HepG2 (cell line): Measurements from ENCODE around the gene ZER1. TPM values are rescaled to one million over a fixed set of nuclear protein-coding genes. Genes with fewer than 3 reads are reported as not detected.

Experiments used
- BRCA1 ChIP-seq: sonication (generic); formaldehyde crosslinking; IDR thresholded peaks from 2 replicates; pipeline ENCODE4 v1.4.0; 2020; ENCODE audit warnings: missing genetic modification reagents
- FLYWCH1 ChIP-seq: sonication (generic); formaldehyde crosslinking; IDR thresholded peaks from 2 replicates; pipeline ENCODE4 v1.8.1; 2023; ENCODE audit warnings: mild to moderate bottlenecking, missing genetic modification reagents
- FOXK1 ChIP-seq: sonication (generic); formaldehyde crosslinking; IDR thresholded peaks from 2 replicates; pipeline ENCODE4 v1.4.0; 2020; ENCODE audit warnings: low read depth, missing genetic modification reagents, borderline replicate concordance
- FOXM1 ChIP-seq: sonication (generic); formaldehyde crosslinking; IDR thresholded peaks from 2 replicates; pipeline ENCODE4 v1.5.0; 2020; ENCODE audit warnings: missing genetic modification reagents
- GABPA ChIP-seq, 2 experiments: IDR thresholded peaks; 2 replicates each; pipeline ENCODE4 v1.6.1; 2011 to 2016; ENCODE audit warnings: low read depth in 2 of 2, low read length in 1 of 2, missing biosample characterization in 1 of 2, missing genetic modification characterization in 1 of 2
- GTF2F1 ChIP-seq: fragments of 150-350 bp; IDR thresholded peaks from 2 replicates; pipeline ENCODE4 v1.6.1; 2014; ENCODE audit warnings: low read length
- HOMEZ ChIP-seq: IDR thresholded peaks from 2 replicates; pipeline ENCODE4 v1.6.1; 2016; ENCODE audit warnings: low read depth
- MED8 ChIP-seq: sonication (generic); formaldehyde crosslinking; IDR thresholded peaks from 2 replicates; pipeline ENCODE4 v1.8.1; 2023; ENCODE audit warnings: mild to moderate bottlenecking, missing genetic modification reagents; ENCODE audit not compliant: insufficient replicate concordance
- PCBP1 ChIP-seq: fragments of 200-400 bp; formaldehyde crosslinking; IDR thresholded peaks from 2 replicates; pipeline ENCODE4 v1.6.1; 2017; ENCODE audit warnings: mild to moderate bottlenecking, low read depth, low read length, borderline replicate concordance
- PLSCR1 ChIP-seq: sonication (generic); formaldehyde crosslinking; IDR thresholded peaks from 2 replicates; pipeline ENCODE4 v1.5.0; 2020; ENCODE audit warnings: missing genetic modification reagents, mild to moderate bottlenecking, borderline replicate concordance
- SAP130 ChIP-seq: IDR thresholded peaks from 2 replicates; pipeline ENCODE4 v1.6.1; 2016; ENCODE audit warnings: low read depth
- SCMH1 ChIP-seq: sonication (generic); formaldehyde crosslinking; IDR thresholded peaks from 2 replicates; pipeline ENCODE4 v1.9.0; 2021; ENCODE audit warnings: missing genetic modification reagents, mild to moderate bottlenecking, borderline replicate concordance
- SKI ChIP-seq: fragments of 450-650 bp; IDR thresholded peaks from one replicate; pipeline ENCODE4 v1.6.1; 2018; ENCODE audit warnings: mild to moderate bottlenecking; ENCODE audit not compliant: partially characterized antibody
- TBL1XR1 ChIP-seq: fragments of 150-350 bp; IDR thresholded peaks from 2 replicates; pipeline ENCODE4 v1.6.1; 2014; ENCODE audit warnings: borderline replicate concordance, low read length; ENCODE audit not compliant: partially characterized antibody
- TBX3 ChIP-seq: fragments of 450-650 bp; IDR thresholded peaks from 2 replicates; pipeline ENCODE4 v1.6.1; 2017; ENCODE audit warnings: antibody characterized with exemption, mild to moderate bottlenecking, inconsistent platforms, borderline replicate concordance
- TMF1 ChIP-seq: sonication (generic); formaldehyde crosslinking; IDR thresholded peaks from 2 replicates; pipeline ENCODE4 v1.8.1; 2022; ENCODE audit warnings: low read depth, missing genetic modification reagents
- ZBTB7A ChIP-seq: sonication (generic); formaldehyde crosslinking; IDR thresholded peaks from 2 replicates; pipeline ENCODE4 v1.8.0; 2022; ENCODE audit warnings: mild to moderate bottlenecking, missing genetic modification reagents
- ZNF17 ChIP-seq: sonication (generic); formaldehyde crosslinking; IDR thresholded peaks from 2 replicates; pipeline ENCODE4 v1.5.0; 2020; ENCODE audit warnings: mild to moderate bottlenecking, missing genetic modification reagents
- ZNF607 ChIP-seq: sonication (generic); formaldehyde crosslinking; IDR thresholded peaks from 2 replicates; pipeline ENCODE4 v1.5.1; 2020; ENCODE audit warnings: missing genetic modification reagents, mild to moderate bottlenecking, borderline replicate concordance
- ZNF737 ChIP-seq: sonication (generic); formaldehyde crosslinking; IDR thresholded peaks from 2 replicates; pipeline ENCODE4 v1.5.0; 2020; ENCODE audit warnings: missing genetic modification reagents, mild to moderate bottlenecking, borderline replicate concordance
- polyA plus RNA-seq, 8 experiments: library from polyadenylated mRNA; depleted of rRNA in 3 of 8; stranded (reverse) in 7 of 8; unstranded in 1 of 8; fragments of >200 nt; fragmentation: Illumina TruSeq in 4 of 8; extraction: Trizol in 4 of 8; gene quantifications; 2 replicates each; pipeline versions ENCODE4 v1.2.1 to v1.2.3, GENCODE V29; 2011 to 2016; ENCODE audit warnings: low read depth in 4 of 8, missing spikeins in 1 of 8, mixed read lengths in 1 of 8; ENCODE audit not compliant: insufficient read depth in 1 of 8
- total RNA-seq, 5 experiments: library from RNA; depleted of rRNA; stranded (reverse); fragments of >200 nt; fragmentation: Illumina TruSeq; extraction: Trizol; gene quantifications; 2 replicates each; pipeline ENCODE4 v1.2.3, GENCODE V29; 2016; ENCODE audit warnings: low read depth in 1 of 5
- TF ChIP-seq, protein P1 (sequence below): sonication (generic); formaldehyde crosslinking; IDR thresholded peaks from 2 replicates; pipeline ENCODE4 v1.5.1; 2020; ENCODE audit warnings: mild to moderate bottlenecking, missing genetic modification reagents, moderate library complexity
- TF ChIP-seq, protein P2 (sequence below): sonication (generic); formaldehyde crosslinking; IDR thresholded peaks from 2 replicates; pipeline ENCODE4 v1.4.0; 2020; ENCODE audit warnings: missing genetic modification reagents
- TF ChIP-seq, protein P3 (sequence below): sonication (generic); formaldehyde crosslinking; conservative IDR thresholded peaks from 2 replicates; pipeline ENCODE4 v1.8.0; 2022; ENCODE audit warnings: mild to moderate bottlenecking, moderate library complexity, missing genetic modification reagents

The ZER1 gene
- total and polyA plus RNA-seq, 2 of the 13 experiments (the other 11 are each of a cell fraction or from before 2014, with no cell fraction given): 7.7 to 40.0 TPM

DNA sequence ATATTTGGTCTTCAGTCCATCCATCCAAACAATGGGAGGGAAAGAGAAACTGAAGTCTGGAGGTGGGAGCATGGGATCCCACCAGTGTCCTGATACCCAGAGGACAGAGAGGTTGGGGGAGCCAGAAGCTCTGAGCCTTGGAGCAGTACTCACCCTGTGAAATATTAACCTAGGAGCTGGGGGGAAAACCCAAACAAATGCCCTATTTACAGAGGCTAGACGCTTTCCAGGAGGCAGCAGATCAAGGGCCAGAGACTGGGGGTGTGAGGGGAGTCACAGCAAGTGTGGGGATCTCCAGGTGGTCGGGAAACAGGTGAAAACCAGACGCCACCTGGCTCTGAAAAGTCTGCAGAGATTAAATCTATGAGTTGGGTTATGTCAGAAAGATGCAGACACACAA is 6.2 kb downstream of the ZER1 start (continued):
- no peak for TF ChIP-seq TBX3
- no peak for TF ChIP-seq PCBP1
- TF ChIP-seq, protein P1, sequence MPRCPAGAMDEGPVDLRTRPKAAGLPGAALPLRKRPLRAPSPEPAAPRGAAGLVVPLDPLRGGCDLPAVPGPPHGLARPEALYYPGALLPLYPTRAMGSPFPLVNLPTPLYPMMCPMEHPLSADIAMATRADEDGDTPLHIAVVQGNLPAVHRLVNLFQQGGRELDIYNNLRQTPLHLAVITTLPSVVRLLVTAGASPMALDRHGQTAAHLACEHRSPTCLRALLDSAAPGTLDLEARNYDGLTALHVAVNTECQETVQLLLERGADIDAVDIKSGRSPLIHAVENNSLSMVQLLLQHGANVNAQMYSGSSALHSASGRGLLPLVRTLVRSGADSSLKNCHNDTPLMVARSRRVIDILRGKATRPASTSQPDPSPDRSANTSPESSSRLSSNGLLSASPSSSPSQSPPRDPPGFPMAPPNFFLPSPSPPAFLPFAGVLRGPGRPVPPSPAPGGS: peak; percentile 45; the same call in 1 of the 2 replicates
- TF ChIP-seq FOXM1 (CRISPR knock-in tag): no peak
- no peak for TF ChIP-seq ZNF737 (CRISPR knock-in tag)
- no peak for TF ChIP-seq SCMH1 (CRISPR knock-in tag)
- TF ChIP-seq, protein P2, sequence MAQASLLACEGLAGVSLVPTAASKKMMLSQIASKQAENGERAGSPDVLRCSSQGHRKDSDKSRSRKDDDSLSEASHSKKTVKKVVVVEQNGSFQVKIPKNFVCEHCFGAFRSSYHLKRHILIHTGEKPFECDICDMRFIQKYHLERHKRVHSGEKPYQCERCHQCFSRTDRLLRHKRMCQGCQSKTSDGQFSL (CRISPR knock-in tag): peak; percentile 25; the same call in 1 of the 2 replicates
- no peak for TF ChIP-seq HOMEZ
- no peak for TF ChIP-seq TMF1 (CRISPR knock-in tag)
- no peak for TF ChIP-seq ZBTB7A (CRISPR knock-in tag)
- no peak for TF ChIP-seq BRCA1 (CRISPR knock-in tag)
- no peak for TF ChIP-seq GABPA (IDR thresholded peaks at IDR 0.05; ENCODE audit: low read depth, low read length)
- 0 out of 2 replicates have a peak, but pooled peaks have one; percentile 18 for TF ChIP-seq GABPA (CRISPR knock-in tag; IDR thresholded peaks at IDR 0.05; ENCODE audit: low read depth)
- no peak for TF ChIP-seq PLSCR1
- no peak for TF ChIP-seq FLYWCH1
- TF ChIP-seq MED8: no peak
- TF ChIP-seq ZNF607: no peak
- peak; percentile 50; the same call in 1 of the 2 replicates for TF ChIP-seq SAP130
- TF ChIP-seq, protein P3, sequence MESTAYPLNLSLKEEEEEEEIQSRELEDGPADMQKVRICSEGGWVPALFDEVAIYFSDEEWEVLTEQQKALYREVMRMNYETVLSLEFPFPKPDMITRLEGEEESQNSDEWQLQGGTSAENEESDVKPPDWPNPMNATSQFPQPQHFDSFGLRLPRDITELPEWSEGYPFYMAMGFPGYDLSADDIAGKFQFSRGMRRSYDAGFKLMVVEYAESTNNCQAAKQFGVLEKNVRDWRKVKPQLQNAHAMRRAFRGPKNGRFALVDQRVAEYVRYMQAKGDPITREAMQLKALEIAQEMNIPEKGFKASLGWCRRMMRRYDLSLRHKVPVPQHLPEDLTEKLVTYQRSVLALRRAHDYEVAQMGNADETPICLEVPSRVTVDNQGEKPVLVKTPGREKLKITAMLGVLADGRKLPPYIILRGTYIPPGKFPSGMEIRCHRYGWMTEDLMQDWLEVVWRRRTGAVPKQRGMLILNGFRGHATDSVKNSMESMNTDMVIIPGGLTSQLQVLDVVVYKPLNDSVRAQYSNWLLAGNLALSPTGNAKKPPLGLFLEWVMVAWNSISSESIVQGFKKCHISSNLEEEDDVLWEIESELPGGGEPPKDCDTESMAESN (CRISPR knock-in tag): no peak
- TF ChIP-seq TBL1XR1: peak; percentile 81
- peak; percentile 90 for TF ChIP-seq SKI
- TF ChIP-seq GTF2F1: no peak
- 0 out of 2 replicates have a peak, but pooled peaks have one; percentile 35 for TF ChIP-seq FOXK1 (CRISPR knock-in tag)
- TF ChIP-seq ZNF17 (CRISPR knock-in tag): no peak
